K562 (cell line): ENCODE results near the gene MALRD1. TPM values are rescaled to one million over a fixed set of nuclear protein-coding genes. Genes with fewer than 3 reads are reported as not detected.

ENCODE experiments used
- ARID1B ChIP-seq: fragments of 450-650 bp; IDR thresholded peaks from 2 replicates; pipeline ENCODE4 v1.6.1; 2016; ENCODE audit warnings: antibody characterized with exemption, mild to moderate bottlenecking, inconsistent platforms
- FOS ChIP-seq: IDR thresholded peaks from 3 replicates; pipeline ENCODE4 v1.6.1; 2011; ENCODE audit not compliant: insufficient read length; ENCODE audit errors: extremely low read depth
- HNRNPLL ChIP-seq: fragments of 200-400 bp; formaldehyde crosslinking; IDR thresholded peaks from 2 replicates; pipeline ENCODE4 v1.6.1; 2017; ENCODE audit warnings: low read length, low read depth, mild to moderate bottlenecking; ENCODE audit not compliant: poor library complexity, severe bottlenecking
- NR2F6 ChIP-seq: fragments of 450-650 bp; formaldehyde crosslinking; IDR thresholded peaks from 2 replicates; pipeline ENCODE4 v1.4.0; 2020; ENCODE audit warnings: mild to moderate bottlenecking
- SIX5 ChIP-seq, 2 experiments: IDR thresholded peaks; 2 replicates each; pipeline ENCODE4 v1.6.1; 2011; ENCODE audit warnings: low read length in 2 of 2, borderline replicate concordance in 1 of 2, low read depth in 1 of 2, mild to moderate bottlenecking in 1 of 2, moderate library complexity in 1 of 2; ENCODE audit not compliant: insufficient read depth in 1 of 2
- ZNF253 ChIP-seq: fragments of 250-450 bp; sonication (Bioruptor Pico); conservative IDR thresholded peaks from 2 replicates; pipeline ENCODE4 v1.6.1; 2021; ENCODE audit warnings: mild to moderate bottlenecking
- polyA plus RNA-seq, 8 experiments: library from polyadenylated mRNA; depleted of rRNA in 4 of 8; stranded (reverse) in 5 of 8; unstranded in 3 of 8; fragments of >200 nt; fragmentation: Nextera tagmentation in 2 of 8; fragmentation: Illumina TruSeq in 1 of 8; extraction: Ambion mirVana in 2 of 8; extraction: Trizol in 1 of 8; gene quantifications; 2 replicates each; pipeline versions ENCODE4 v1.2.1 to v1.2.3, GENCODE V29; 2011 to 2014; ENCODE audit warnings: inconsistent platforms in 1 of 8, missing spikeins in 1 of 8
- total RNA-seq, 7 experiments: library from RNA; depleted of rRNA in 6 of 7; stranded (reverse); fragments of >200 nt in 6 of 7; fragmentation: Illumina TruSeq in 2 of 7; extraction: Trizol in 2 of 7; gene quantifications; 2 replicates each; pipeline versions ENCODE4 v1.2.1 to v1.2.3, GENCODE V29; 2011 to 2021; ENCODE audit warnings: low replicate concordance in 1 of 7
- TF ChIP-seq, protein P1 (sequence below): fragments of 450-650 bp; IDR thresholded peaks from 2 replicates; pipeline ENCODE4 v1.6.1; 2018; ENCODE audit not compliant: partially characterized antibody
- TF ChIP-seq, protein P2 (sequence below): fragments of 450-650 bp; IDR thresholded peaks from 2 replicates; pipeline ENCODE4 v1.6.1; 2014; ENCODE audit warnings: low read depth, mild to moderate bottlenecking, moderate library complexity, borderline replicate concordance
- TF ChIP-seq, protein P3 (sequence below), 2 experiments: fragments of 450-650 bp; IDR thresholded peaks; 2 replicates each; pipeline ENCODE4 v1.6.1; 2016; ENCODE audit warnings: mild to moderate bottlenecking in 2 of 2, borderline replicate concordance in 1 of 2, low read depth in 1 of 2, moderate library complexity in 1 of 2
- TF ChIP-seq, protein P4 (sequence below), 2 experiments: fragments of 250-450 bp in 1 of 2; fragments of 450-650 bp in 1 of 2; sonication (Bioruptor Pico) in 1 of 2; IDR thresholded peaks; 2 replicates each; pipeline versions ENCODE4 v1.6.1 to v1.8.0; 2016 to 2021; ENCODE audit warnings: mild to moderate bottlenecking in 2 of 2, moderate library complexity in 2 of 2, missing compliant biosample characterization in 1 of 2, missing genetic modification characterization in 1 of 2

MALRD1 gene
- total and polyA plus RNA-seq, 9 of the 15 experiments (the other 6 are each of a cell fraction or from before 2014, with no cell fraction given): not detected

DNA sequence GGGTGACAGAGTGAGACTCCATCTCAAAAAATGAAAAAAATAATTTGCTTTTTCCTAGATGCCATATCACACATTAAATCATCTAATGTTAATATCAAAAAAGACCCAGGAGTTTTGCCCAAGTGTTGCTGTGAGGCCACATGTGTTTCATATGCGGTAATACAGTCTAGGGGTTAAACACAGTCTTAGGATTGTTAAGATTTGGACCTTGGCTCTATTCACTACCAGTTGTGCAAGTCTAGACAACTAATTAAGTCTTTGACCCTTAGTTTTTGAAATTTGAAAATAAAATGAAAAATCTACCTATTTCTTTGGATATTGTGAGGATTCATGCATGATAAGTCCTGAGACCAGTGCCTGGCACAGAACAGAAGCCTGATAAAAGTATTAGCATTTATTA, 14.9 kb upstream of the MALRD1 start (continued):
- TF ChIP-seq, protein P1, sequence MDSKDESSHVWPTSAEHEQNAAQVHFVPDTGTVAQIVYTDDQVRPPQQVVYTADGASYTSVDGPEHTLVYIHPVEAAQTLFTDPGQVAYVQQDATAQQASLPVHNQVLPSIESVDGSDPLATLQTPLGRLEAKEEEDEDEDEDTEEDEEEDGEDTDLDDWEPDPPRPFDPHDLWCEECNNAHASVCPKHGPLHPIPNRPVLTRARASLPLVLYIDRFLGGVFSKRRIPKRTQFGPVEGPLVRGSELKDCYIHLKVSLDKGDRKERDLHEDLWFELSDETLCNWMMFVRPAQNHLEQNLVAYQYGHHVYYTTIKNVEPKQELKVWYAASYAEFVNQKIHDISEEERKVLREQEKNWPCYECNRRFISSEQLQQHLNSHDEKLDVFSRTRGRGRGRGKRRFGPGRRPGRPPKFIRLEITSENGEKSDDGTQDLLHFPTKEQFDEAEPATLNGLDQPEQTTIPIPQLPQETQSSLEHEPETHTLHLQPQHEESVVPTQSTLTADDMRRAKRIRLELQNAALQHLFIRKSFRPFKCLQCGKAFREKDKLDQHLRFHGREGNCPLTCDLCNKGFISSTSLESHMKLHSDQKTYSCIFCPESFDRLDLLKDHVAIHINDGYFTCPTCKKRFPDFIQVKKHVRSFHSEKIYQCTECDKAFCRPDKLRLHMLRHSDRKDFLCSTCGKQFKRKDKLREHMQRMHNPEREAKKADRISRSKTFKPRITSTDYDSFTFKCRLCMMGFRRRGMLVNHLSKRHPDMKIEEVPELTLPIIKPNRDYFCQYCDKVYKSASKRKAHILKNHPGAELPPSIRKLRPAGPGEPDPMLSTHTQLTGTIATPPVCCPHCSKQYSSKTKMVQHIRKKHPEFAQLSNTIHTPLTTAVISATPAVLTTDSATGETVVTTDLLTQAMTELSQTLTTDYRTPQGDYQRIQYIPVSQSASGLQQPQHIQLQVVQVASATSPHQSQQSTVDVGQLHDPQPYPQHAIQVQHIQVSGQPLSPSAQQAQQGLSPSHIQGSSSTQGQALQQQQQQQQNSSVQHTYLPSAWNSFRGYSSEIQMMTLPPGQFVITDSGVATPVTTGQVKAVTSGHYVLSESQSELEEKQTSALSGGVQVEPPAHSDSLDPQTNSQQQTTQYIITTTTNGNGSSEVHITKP: no peak
- TF ChIP-seq, protein P2, sequence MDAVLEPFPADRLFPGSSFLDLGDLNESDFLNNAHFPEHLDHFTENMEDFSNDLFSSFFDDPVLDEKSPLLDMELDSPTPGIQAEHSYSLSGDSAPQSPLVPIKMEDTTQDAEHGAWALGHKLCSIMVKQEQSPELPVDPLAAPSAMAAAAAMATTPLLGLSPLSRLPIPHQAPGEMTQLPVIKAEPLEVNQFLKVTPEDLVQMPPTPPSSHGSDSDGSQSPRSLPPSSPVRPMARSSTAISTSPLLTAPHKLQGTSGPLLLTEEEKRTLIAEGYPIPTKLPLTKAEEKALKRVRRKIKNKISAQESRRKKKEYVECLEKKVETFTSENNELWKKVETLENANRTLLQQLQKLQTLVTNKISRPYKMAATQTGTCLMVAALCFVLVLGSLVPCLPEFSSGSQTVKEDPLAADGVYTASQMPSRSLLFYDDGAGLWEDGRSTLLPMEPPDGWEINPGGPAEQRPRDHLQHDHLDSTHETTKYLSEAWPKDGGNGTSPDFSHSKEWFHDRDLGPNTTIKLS: no peak
- no peak for TF ChIP-seq ARID1B
- no peak for TF ChIP-seq NR2F6 (CRISPR knock-in tag)
- TF ChIP-seq ZNF253: no peak
- TF ChIP-seq, protein P3, sequence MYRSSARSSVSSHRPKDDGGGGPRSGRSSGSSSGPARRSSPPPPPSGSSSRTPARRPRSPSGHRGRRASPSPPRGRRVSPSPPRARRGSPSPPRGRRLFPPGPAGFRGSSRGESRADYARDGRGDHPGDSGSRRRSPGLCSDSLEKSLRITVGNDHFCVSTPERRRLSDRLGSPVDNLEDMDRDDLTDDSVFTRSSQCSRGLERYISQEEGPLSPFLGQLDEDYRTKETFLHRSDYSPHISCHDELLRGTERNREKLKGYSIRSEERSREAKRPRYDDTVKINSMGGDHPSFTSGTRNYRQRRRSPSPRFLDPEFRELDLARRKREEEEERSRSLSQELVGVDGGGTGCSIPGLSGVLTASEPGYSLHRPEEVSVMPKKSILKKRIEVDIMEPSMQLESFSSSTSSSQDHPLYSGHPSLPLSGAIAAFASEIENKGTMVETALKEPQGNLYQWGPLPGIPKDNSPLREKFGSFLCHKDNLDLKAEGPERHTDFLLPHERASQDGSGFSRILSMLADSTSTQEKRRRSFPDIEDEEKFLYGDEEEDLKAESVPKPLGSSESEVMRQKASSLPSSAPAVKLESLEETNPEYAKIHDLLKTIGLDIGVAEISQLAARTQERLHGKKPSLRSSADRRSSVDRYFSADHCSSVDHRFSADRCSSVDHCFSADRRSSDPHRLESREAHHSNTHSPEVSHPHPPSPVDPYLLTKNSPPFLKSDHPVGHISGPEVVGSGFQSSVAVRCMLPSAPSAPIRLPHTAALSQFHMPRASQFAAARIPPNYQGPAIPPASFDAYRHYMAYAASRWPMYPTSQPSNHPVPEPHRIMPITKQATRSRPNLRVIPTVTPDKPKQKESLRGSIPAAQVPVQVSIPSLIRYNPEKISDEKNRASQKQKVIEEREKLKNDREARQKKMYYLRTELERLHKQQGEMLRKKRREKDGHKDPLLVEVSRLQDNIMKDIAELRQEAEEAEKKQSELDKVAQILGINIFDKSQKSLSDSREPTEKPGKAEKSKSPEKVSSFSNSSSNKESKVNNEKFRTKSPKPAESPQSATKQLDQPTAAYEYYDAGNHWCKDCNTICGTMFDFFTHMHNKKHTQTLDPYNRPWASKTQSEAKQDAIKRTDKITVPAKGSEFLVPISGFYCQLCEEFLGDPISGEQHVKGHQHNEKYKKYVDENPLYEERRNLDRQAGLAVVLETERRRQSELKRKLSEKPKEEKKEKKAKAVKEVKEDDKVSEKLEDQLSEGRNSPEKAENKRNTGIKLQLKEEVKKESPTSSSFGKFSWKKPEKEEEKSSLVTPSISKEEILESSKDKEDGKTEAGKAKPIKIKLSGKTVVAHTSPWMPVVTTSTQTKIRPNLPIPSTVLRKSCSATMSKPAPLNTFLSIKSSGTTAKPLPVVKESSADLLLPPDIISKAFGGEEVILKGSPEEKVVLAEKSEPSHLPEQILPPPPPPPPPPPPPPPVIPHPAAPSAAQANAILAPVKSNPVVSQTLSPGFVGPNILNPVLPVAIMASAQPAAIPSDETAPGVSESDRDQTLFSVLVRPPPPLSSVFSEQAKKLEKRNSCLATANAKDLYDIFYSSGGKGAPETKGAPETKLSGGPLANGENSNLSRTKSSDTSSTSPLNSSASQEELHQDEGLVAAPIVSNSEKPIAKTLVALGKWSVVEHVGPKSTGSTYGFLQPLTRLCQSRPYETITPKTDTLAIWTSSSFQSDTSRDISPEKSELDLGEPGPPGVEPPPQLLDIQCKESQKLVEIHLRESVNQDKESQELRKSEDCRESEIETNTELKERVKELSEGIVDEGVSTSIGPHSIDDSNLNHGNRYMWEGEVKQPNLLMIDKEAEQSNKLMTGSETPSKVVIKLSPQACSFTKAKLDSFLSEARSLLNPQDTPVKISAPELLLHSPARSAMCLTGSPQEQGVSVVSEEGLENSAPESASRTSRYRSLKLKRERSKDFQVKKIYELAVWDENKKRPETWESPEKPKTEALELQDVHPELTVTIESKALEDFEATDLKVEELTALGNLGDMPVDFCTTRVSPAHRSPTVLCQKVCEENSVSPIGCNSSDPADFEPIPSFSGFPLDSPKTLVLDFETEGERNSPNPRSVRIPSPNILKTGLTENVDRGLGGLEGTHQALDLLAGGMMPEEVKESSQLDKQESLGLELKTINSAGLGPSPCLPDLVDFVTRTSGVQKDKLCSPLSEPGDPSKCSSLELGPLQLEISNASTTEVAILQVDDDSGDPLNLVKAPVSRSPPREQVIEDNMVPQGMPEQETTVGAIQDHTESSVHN (IDR thresholded peaks at IDR 0.05; ENCODE audit: borderline replicate concordance in 1 of 2, low read depth in 1 of 2): no peak
- TF ChIP-seq FOS: no peak
- TF ChIP-seq, protein P4, sequence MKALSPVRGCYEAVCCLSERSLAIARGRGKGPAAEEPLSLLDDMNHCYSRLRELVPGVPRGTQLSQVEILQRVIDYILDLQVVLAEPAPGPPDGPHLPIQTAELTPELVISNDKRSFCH (CRISPR knock-in tag; IDR thresholded peaks at IDR 0.05): no peak
- TF ChIP-seq, protein P4 (tag; IDR thresholded peaks at IDR 0.05): no peak
- no peak for TF ChIP-seq HNRNPLL
- no peak for TF ChIP-seq SIX5 (IDR thresholded peaks at IDR 0.05; ENCODE audit: borderline replicate concordance in 1 of 2, insufficient read depth in 1 of 2, low read depth in 1 of 2, low read length in 2 of 2)
